ENCODE results near the gene KNG1. TPM values are rescaled to one million over a fixed set of nuclear protein-coding genes. Genes with fewer than 3 reads are reported as not detected.

Gene KNG1
- total RNA-seq, 5 donors from 2014 or later (not counting 1 experiment from before 2014, with no cell fraction given), result 0.22 to 0.47 (median 0.30) TPM; not detected in 2

DNA sequence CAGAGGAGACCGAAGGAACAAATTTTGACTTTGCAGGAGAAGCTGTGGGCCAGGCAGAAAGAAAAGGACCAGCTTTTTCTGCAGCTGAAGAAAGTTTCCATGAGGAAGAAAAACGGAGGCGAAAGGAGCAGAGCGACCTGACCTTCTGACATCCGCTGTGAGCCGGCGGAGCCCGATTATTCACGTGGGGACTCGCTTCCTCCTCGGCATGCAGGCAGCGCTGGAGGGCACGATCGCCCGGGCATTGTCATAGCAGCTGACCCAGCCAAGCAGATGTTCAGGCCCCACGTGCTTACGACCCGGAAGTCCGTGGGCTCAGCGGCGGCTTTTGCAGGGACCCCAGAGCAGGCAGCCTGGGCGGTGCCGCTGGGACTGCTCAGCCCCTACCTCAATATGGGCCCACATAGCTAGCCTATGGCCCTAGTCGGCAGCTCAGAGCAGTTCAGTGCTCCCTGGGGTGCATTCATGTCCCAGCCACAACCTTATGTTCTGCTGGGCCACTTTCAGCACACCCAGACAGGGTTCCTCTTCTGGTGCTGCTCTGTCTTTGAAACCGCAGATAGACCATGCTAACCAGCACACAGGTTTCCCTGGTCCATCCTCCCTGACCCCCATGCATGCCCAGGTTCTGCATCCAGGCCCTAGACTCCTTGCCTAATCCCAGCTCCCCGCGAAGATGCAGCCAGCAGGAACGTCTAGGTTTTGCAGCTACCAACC lies 55.7 kb downstream of the KNG1 start:
- peak overlapping the region; percentile 70 for H3K27ac ChIP-seq (ENCODE audit: low read length)
- ChIA-PET POLR2A (interaction anchor here (0.5 to 1.6 kb wide), 6 partner anchors 10 to 202 kb away, joined by 3 to 9 read pairs (median 4); partner anchors contain the start of genes EIF4A2 (in 2 of the 2) and DNAJB11 (in 1 of the 2)), CTCF (interaction anchor here (0.6 to 0.7 kb wide), 2 partner anchors 84 to 159 kb away, joined by 3 to 7 read pairs; no protein-coding TSS in a partner anchor)
- peaks cover 2 to 14% of the 10 kb centered on the region in 2 experiments for H3K4me1 ChIP-seq (ENCODE audit: control insufficient read depth in 1 of 2, extremely low read depth in 1 of 2, insufficient read depth in 2 of 2, low read length in 2 of 2)
- DNase-seq (peak; percentile 5 to 72 (median 39)), ATAC-seq (replicated peaks in 1 of 4) (peak; percentile 86 to 95 (median 90))
- no peaks in the 10 kb centered on the region for H3K36me3 Mint-ChIP-seq
- peak overlapping the region; percentile 89 to 92 (median 90) for H3K4me3 Mint-ChIP-seq
- H3K9me3 Mint-ChIP-seq, result no peaks in the 10 kb centered on the region
- H3K9me3 ChIP-seq, result no peaks in the 10 kb centered on the region
- H3K4me1 Mint-ChIP-seq, result peaks cover 17 to 18% (median 17%) of the 10 kb centered on the region in 3 donors
- peak overlapping the region; percentile 65 to 69 for H3K4me3 ChIP-seq (ENCODE audit: control insufficient read depth in 1 of 2, extremely low read depth in 1 of 2, low read length in 1 of 2)
- H3K36me3 ChIP-seq (ENCODE audit: control insufficient read depth in 2 of 2, extremely low read depth in 1 of 2, insufficient read depth in 1 of 2, low read length in 1 of 2), result no peaks in the 10 kb centered on the region
- H3K27me3 ChIP-seq (replicated peaks in 1 of 2; ENCODE audit: control insufficient read depth in 2 of 2, extremely low read depth in 1 of 2, insufficient read depth in 2 of 2, low read length in 1 of 2), result no peaks in the 10 kb centered on the region
- 23% methylated on average over 28 of the region's 28 CpGs for WGBS (ENCODE audit: insufficient coverage)
- H3K27ac Mint-ChIP-seq, result peak overlapping the region; percentile 94
- no peaks in the 10 kb centered on the region for H3K27me3 Mint-ChIP-seq

DNA sequence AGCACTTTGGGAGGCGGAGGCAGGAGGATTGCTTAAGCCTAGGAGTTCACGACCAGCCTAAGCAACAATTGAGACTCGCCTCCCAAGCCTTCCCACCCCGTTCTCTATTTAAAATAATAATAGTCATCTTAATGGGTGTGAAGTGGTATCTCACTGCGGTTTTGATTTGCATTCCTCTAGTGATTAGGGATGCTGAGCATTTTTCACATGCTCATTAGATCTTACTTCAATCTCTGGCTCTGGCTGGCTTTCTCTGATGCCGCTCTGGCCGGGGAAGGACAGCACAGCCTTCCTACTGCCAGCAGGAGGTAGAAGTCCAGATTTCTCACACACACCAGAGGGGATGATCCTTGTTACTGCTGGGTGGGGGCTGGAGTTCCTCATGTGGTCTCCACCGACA lies 58.8 kb downstream of the KNG1 start:
- no peaks in the 10 kb centered on the region for H3K36me3 ChIP-seq (ENCODE audit: control insufficient read depth in 2 of 2, extremely low read depth in 1 of 2, insufficient read depth in 1 of 2, low read length in 1 of 2)
- no peak overlapping the region for H3K27ac ChIP-seq (ENCODE audit: low read length)
- POLR2A ChIA-PET, result no interaction called here
- no peak overlapping the region for H3K27ac Mint-ChIP-seq
- peaks cover 17 to 18% (median 17%) of the 10 kb centered on the region in 3 donors for H3K4me1 Mint-ChIP-seq
- H3K4me3 ChIP-seq (ENCODE audit: control insufficient read depth in 1 of 2, extremely low read depth in 1 of 2, low read length in 1 of 2), result no peak overlapping the region
- no peaks in the 10 kb centered on the region for H3K27me3 ChIP-seq (replicated peaks in 1 of 2; ENCODE audit: control insufficient read depth in 2 of 2, extremely low read depth in 1 of 2, insufficient read depth in 2 of 2, low read length in 1 of 2)
- H3K9me3 ChIP-seq, result no peaks in the 10 kb centered on the region
- no peak overlapping the region for H3K4me3 Mint-ChIP-seq
- no peaks in the 10 kb centered on the region for H3K9me3 Mint-ChIP-seq
- 86% methylated on average over 1 of the region's 8 CpGs for WGBS (ENCODE audit: insufficient coverage)
- peaks cover 2 to 14% of the 10 kb centered on the region in 2 experiments for H3K4me1 ChIP-seq (ENCODE audit: control insufficient read depth in 1 of 2, extremely low read depth in 1 of 2, insufficient read depth in 2 of 2, low read length in 2 of 2)
- CTCF ChIA-PET, result interaction anchor here in 1 of 2 donors (0.7 kb wide), 1 partner anchor 1533 kb away, joined by 5 read pairs; no protein-coding TSS in a partner anchor
- DNase-seq, result no peak
- H3K27me3 Mint-ChIP-seq, result no peaks in the 10 kb centered on the region
- no peak for ATAC-seq (replicated peaks in 1 of 4)
- H3K36me3 Mint-ChIP-seq, result no peaks in the 10 kb centered on the region

- Histone ChIP-seq H3K4me3 (ENCODE audit: control insufficient read depth in 1 of 2, extremely low read depth in 1 of 2, low read length in 1 of 2) (no peak overlapping the region), H3K36me3 (ENCODE audit: control insufficient read depth in 2 of 2, extremely low read depth in 1 of 2, insufficient read depth in 1 of 2, low read length in 1 of 2) (peaks cover 0 to under 1% of the 10 kb centered on the region in 2 donors), H3K4me1 (ENCODE audit: control insufficient read depth in 1 of 2, extremely low read depth in 1 of 2, insufficient read depth in 2 of 2, low read length in 2 of 2) (peaks cover 4 to 6% of the 10 kb centered on the region in 2 experiments), H3K27ac (ENCODE audit: low read length) (no peak overlapping the region), H3K9me3 (no peaks in the 10 kb centered on the region), H3K27me3 (replicated peaks in 1 of 2; ENCODE audit: control insufficient read depth in 2 of 2, extremely low read depth in 1 of 2, insufficient read depth in 2 of 2, low read length in 1 of 2) (no peaks in the 10 kb centered on the region)
- DNase-seq (no peak), ATAC-seq (replicated peaks in 1 of 4) (no peak)
- WGBS (ENCODE audit: insufficient coverage), result 100% methylated on average over 1 of the region's 5 CpGs
- H3K4me1 Mint-ChIP-seq, result peaks cover 9 to 16% (median 14%) of the 10 kb centered on the region in 3 donors
- no peaks in the 10 kb centered on the region for H3K9me3 Mint-ChIP-seq
- ChIA-PET POLR2A (no interaction called here), CTCF (no interaction called here)
- no peak overlapping the region for H3K27ac Mint-ChIP-seq
- H3K36me3 Mint-ChIP-seq, result peaks cover 6% of the 10 kb centered on the region
- peaks cover 0 to 2% of the 10 kb centered on the region in 2 donors for H3K27me3 Mint-ChIP-seq
- no peak overlapping the region for H3K4me3 Mint-ChIP-seq
These were observed 62.0 kb downstream of the KNG1 start for GRCh38 chr3:186779204-186779603.

DNA sequence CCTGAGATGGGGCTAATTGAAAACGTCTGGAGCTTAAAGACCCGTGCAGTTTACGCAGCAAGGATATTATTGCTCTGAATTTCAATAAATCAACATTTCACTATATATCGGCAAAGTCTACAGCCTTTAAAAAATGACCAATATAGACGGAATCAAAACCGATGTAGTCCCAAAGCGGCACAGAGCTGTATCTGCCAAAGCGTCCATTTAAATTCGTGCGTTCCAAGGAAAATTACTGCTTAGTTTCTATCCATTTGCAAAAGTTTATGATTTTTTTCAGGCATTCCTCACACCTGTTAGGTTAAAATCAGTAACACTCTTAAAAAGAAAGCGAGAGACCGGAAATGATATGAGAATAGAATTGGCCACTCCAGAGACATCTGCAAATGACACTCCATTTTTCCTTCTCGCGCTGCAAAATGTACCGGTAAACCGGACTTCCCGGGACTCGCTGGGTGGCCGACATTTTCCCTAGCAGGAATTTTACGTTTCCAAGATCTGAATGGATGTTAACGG lies 65.4 kb downstream of the KNG1 start:
- Histone ChIP-seq H3K27me3 (replicated peaks in 1 of 2; ENCODE audit: control insufficient read depth in 2 of 2, extremely low read depth in 1 of 2, insufficient read depth in 2 of 2, low read length in 1 of 2) (no peaks in the 10 kb centered on the region), H3K27ac (ENCODE audit: low read length) (peak overlapping the region; percentile 96), H3K4me3 (ENCODE audit: control insufficient read depth in 1 of 2, extremely low read depth in 1 of 2, low read length in 1 of 2) (peak overlapping the region; percentile 84 to 100), H3K36me3 (ENCODE audit: control insufficient read depth in 2 of 2, extremely low read depth in 1 of 2, insufficient read depth in 1 of 2, low read length in 1 of 2) (peaks cover 5 to 35% of the 10 kb centered on the region in 2 donors), H3K4me1 (ENCODE audit: control insufficient read depth in 1 of 2, extremely low read depth in 1 of 2, insufficient read depth in 2 of 2, low read length in 2 of 2) (peaks cover 22 to 38% of the 10 kb centered on the region in 2 experiments), H3K9me3 (no peaks in the 10 kb centered on the region)
- POLR2A ChIA-PET, result interaction anchor here (0.5 to 3.2 kb wide), 16 partner anchors 10 to 845 kb away, joined by 3 to 22 read pairs (median 6); partner anchors contain the start of genes DNAJB11 (in 1 of the 2), RFC4 (in 1 of the 2) and TRA2B (in 1 of the 2)
- Mint-ChIP-seq H3K4me3 (peak overlapping the region; percentile 98 to 100 (median 100)), H3K4me1 (peaks cover 42 to 47% (median 46%) of the 10 kb centered on the region in 3 donors), H3K9me3 (no peaks in the 10 kb centered on the region), H3K27ac (peak overlapping the region; percentile 98 to 100), H3K36me3 (peaks cover 39% of the 10 kb centered on the region), H3K27me3 (peaks cover 0 to 2% of the 10 kb centered on the region in 2 donors)
- CTCF ChIA-PET, result interaction anchor here (0.6 to 1.2 kb wide), 3 partner anchors 17 to 357 kb away, joined by 3 to 4 read pairs (median 4); partner anchors contain the start of gene RPL39L (in 1 of the 2)
- 8% methylated on average over 12 of the region's 21 CpGs for whole genome bisulfite sequencing (ENCODE audit: insufficient coverage)
- DNase-seq (no peak), ATAC-seq (replicated peaks in 1 of 4) (peak; percentile 29 to 38 (median 34))

GRCh38 chr3:186783058-186783730 lies 66.0 kb downstream of the KNG1 start, which contains the start of gene EIF4A2:
TSS of gene EIF4A2 (plus strand) at chr3:186783577. CDS start at chr3:186783611, 34 bp downstream.
- ChIA-PET CTCF (interaction anchor here (1.0 to 1.2 kb wide), 3 partner anchors 166 to 356 kb away, joined by 3 to 4 read pairs (median 3); partner anchors contain the start of genes DNAJB11 (in 1 of the 2) and RPL39L (in 1 of the 2)), POLR2A (interaction anchor here (0.5 to 3.2 kb wide), 21 partner anchors 9 to 845 kb away, joined by 3 to 22 read pairs (median 5); partner anchors contain the start of genes DNAJB11 (in 2 of the 2), RFC4 (in 1 of the 2) and TRA2B (in 1 of the 2))
- no peaks in the 10 kb centered on the region for H3K9me3 ChIP-seq
- Mint-ChIP-seq H3K27ac (peak within 1 kb of the TSS; percentile 98 to 100), H3K27me3 (peaks cover 0 to 2% of the 10 kb centered on the region in 2 donors), H3K9me3 (no peaks in the 10 kb centered on the region), H3K4me3 (peak within 1 kb of the TSS; percentile 98 to 100 (median 100)), H3K4me1 (peaks cover 48 to 53% (median 52%) of the 10 kb centered on the region in 3 donors), H3K36me3 (peaks cover 44% of the 10 kb centered on the region)
- ATAC-seq (replicated peaks in 1 of 4) (peak; percentile 71 to 77 (median 76)), DNase-seq (peak; percentile 76 to 95 (median 87))
- H3K27me3 ChIP-seq (replicated peaks in 1 of 2; ENCODE audit: control insufficient read depth in 2 of 2, extremely low read depth in 1 of 2, insufficient read depth in 2 of 2, low read length in 1 of 2), result no peaks in the 10 kb centered on the region
- peaks cover 5 to 41% of the 10 kb centered on the region in 2 donors for H3K36me3 ChIP-seq (ENCODE audit: control insufficient read depth in 2 of 2, extremely low read depth in 1 of 2, insufficient read depth in 1 of 2, low read length in 1 of 2)
- peak within 1 kb of the TSS; percentile 84 to 100 for H3K4me3 ChIP-seq (ENCODE audit: control insufficient read depth in 1 of 2, extremely low read depth in 1 of 2, low read length in 1 of 2)
- peak within 1 kb of the TSS; percentile 96 for H3K27ac ChIP-seq (ENCODE audit: low read length)
- H3K4me1 ChIP-seq (ENCODE audit: control insufficient read depth in 1 of 2, extremely low read depth in 1 of 2, insufficient read depth in 2 of 2, low read length in 2 of 2), result peaks cover 27 to 38% of the 10 kb centered on the region in 2 experiments
- under 1% methylated on average over 57 of the region's 60 CpGs for WGBS (ENCODE audit: insufficient coverage)

Data from T-cell (primary cell).